Stromal cell of bone marrow (primary cell): ENCODE data around the gene SIRT7.
"Not testable (repeated sequence)": the region's sequence is repeated elsewhere in the genome, so short reads cannot be mapped to it uniquely, and the experiment has no call there.

Experiments
- DNase-seq: peaks from one replicate; pipeline ENCODE4 v3.0.0-alpha.2; 2012; ENCODE audit warnings: low read depth

Gene SIRT7

GRCh38 chr17:81954131-81955057 lies 36.4 kb upstream of the SIRT7 start:
- no peak for DNase-seq

- DNase-seq: not testable (repeated sequence)
These were observed 35.5 kb upstream of the SIRT7 start for GRCh38 chr17:81953443-81953842.

GRCh38 chr17:81952792-81953228 lies 34.8 kb upstream of the SIRT7 start:
- no peak for DNase-seq

GRCh38 chr17:81951785-81952684 lies 34.1 kb upstream of the SIRT7 start:
- DNase-seq: no peak

- no peak for DNase-seq
These were observed 32.5 kb upstream of the SIRT7 start for GRCh38 chr17:81950501-81950900.

GRCh38 chr17:81948635-81949378 lies 30.8 kb upstream of the SIRT7 start:
- no peak for DNase-seq

GRCh38 chr17:81947189-81947588 lies 29.2 kb upstream of the SIRT7 start, which contains the start of gene MYADML2:
Gene MYADML2 (minus strand): TSS chr17:81947233. CDS start chr17:81941741, 5,492 bp downstream.
- DNase-seq: no peak

DNA sequence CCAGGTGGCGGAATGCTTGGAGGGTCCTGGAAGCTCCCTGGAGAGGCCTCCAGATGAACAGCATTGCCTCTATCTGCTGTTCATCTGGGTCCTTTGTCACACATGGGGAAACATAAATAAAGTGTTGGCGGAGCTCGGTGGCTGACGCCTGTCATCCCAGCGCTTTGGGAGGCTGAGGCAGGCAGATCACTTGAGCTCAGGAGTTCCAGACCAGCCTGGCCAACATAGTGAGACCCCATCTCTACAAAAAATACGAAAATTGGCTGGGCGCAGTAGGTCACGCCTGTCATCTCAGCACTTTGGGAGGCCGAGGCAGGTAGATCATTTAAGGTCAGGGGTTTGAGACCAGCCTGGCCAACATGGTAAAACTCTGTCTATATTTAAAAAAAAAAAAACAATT lies 26.9 kb upstream of the SIRT7 start:
- DNase-seq: no peak

DNA sequence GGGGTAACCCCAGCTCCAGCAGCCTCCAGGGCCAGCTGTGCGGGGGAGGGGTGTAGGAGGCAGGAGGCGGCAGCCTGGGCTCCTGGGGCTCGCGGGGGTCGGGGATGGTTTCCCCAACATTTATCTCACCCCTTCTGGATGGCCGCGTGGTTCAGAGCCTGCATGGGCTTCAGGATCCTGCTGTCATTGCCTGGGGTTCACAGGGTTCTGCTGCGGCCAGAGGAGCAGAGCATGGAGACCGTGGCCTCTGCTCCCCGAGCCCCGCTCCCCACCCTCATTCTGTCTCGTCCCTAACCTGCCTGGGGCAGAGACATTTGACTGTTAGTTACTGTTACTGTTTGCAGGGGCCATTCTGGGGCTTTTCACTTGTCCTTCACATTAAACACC lies 24.2 kb upstream of the SIRT7 start:
- DNase-seq: no peak

GRCh38 chr17:81941484-81942166 lies 23.6 kb upstream of the SIRT7 start:
- DNase-seq: no peak

DNA sequence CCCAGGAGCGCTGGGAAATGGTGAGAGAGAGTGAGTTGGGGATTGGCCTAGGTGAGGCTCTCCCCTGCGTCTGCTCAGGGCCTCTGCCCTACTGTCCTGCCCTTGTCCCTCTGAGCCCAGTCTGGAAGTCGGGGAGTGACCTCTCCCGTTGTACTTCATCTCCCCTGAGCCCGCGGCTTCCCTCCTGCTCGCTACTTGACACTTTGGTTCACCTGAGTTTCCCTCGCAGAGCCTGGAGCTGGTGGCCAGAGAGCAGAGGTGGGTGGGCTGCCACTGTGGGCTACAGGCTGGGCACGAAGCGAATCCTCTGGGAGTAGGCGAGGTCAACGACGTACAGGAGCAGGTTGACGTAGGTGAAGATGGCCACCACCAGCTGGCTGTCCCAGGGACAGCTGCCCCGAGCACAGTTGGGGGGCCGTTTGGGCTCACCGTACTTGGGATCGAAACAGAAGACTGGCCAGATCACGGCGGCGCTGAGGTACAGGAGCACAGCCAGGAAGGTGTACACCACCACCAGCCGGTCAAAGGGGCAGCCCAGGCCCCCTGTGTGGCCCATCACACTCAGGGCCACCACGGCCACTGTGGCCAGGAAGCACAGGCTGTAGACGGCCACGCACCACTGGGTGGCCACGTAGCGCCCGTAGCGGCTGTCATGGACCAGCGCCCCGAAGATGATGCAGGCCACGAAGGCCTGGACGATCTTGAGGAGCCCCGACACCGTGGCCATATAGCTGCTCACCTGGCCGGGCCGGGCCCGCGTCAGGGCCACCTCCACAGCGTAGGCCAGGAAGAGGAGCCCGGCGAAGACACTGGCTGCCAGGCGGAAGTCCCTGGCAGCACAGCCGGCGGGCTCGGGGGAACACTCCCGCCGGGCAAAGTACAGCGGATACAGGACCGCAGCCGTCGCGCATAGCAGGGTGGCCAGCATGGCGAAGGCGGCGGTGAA lies 22.8 kb upstream of the SIRT7 start:
- DNase-seq: no peak

- DNase-seq: no peak
These were observed 22.0 kb upstream of the SIRT7 start for GRCh38 chr17:81939881-81940385.

DNA sequence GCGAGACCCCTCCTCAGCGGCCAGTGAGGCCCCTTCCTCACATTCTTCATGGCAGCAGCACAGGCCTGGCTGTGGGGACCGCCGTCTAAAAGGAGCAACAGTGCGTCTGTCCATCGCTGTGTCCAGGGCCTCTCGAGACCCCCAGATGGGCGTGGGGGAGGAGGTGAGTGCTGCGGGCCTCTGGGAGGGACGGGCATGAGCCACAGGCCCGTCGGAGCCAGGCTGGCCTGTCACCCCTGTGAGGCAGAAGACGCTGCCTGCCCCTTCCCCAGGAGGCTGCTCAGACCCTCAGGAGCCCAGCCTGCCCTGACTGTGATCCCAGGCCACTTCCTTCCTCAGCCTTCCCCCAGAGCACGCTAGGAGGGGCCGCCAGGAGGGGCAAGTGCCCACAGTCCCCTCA lies 21.2 kb upstream of the SIRT7 start:
- DNase-seq: no peak

GRCh38 chr17:81935709-81936084 lies 17.7 kb upstream of the SIRT7 start:
- no peak for DNase-seq

DNA sequence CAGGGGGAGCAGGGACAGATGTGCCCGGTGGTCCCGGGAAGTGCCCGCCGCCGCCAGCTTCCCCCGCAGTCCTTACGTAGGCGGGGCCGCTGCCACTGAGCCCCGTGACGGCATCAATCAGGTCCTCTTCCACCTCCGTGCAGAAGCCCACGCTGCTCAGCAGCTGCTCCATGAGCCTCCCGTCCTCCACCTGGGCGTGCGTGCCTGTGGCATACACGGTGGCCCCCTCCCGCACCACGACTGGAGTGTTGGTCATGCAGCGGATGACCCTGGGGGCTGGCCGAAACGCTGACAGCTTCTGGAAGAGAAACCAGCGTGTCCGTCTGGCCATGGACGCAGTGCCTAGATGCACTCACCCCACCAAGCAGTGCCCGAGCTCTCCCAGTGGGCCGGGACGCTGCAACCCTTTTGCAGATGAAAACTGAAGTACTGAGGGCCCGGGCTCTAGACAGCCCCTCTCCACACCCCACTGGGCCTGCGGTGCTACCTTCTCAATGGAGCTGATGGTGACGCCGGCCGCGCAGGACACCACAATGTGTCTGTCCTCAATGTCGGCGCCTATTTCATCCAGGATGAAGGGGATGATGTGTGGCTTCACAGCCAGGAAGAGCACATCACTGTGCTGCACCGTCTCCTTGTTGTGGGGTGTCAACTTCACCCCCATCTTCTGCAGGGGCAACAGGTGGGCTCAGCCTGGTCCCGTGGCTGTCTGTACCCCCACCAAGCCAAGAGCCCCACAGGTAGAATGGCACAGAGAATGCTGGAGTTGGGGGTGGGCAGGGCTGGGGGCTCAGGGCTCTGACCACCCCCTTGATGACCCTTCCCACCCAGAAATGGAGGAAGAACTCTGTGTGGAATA lies 17.1 kb upstream of the SIRT7 start:
- DNase-seq: no peak

GRCh38 chr17:81934098-81934757 lies 16.3 kb upstream of the SIRT7 start:
- no peak for DNase-seq

DNA sequence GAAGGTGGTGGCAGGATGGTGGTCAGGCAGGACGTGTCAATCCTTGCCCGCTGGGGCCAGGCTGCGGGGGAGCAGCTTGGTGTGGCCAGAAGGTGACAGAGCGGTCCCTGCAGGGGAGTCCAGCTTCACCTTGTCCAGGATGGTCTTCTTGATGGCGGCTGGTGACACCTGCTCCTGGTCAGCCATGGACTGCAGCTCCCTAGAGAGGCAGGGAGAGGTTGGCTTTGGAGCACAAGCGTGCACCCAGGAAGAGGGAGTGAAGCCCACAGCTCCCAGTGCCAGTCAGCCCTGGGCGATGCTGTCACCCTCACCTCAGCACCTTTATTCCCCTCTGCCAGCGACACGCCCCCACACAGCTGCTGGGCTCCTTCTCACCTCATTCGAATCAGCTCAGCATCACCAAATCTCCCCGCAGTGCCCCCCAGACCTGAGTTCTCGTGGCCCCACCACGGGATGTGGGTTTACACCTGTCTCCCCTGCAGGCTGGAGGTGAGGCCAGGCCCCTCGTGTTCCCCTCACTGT lies 15.3 kb upstream of the SIRT7 start:
- DNase-seq: no peak

- no peak for DNase-seq
These were observed 14.5 kb upstream of the SIRT7 start for GRCh38 chr17:81932333-81932983.
